SK-N-SH (cell line): ENCODE results near the gene NDUFV2. TPM values are rescaled to one million over a fixed set of nuclear protein-coding genes. Genes with fewer than 3 reads are reported as not detected.

Source experiments
- CTCF ChIA-PET: fragments of 300-600, 350-600 bp; formaldehyde crosslinking; extraction: SDS; loops from one replicate; lab custom pipeline; 2021; lab: Yijun Ruan, JAX
- POLR2A ChIA-PET: fragments of 350-600 bp; sonication (Branson Sonifier 250); formaldehyde crosslinking; extraction: SDS; loops from one replicate; lab custom pipeline; 2020; ENCODE audit warnings: antibody characterized with exemption, inconsistent platforms; lab: Yijun Ruan, JAX
- DNase-seq: peaks from one replicate; pipeline ENCODE4 v3.0.0; 2012
- H2AFZ ChIP-seq: fragments of 200-600 bp; sonication (generic); 2 replicates; pipeline ENCODE4 v1.8.1; 2016; ENCODE audit warnings: antibody characterized with exemption, mild to moderate bottlenecking, low read depth
- H3F3A ChIP-seq: fragments of 200-600 bp; sonication (generic); replicated peaks from 2 replicates; pipeline ENCODE3; 2016; ENCODE audit warnings: antibody characterized with exemption, mild to moderate bottlenecking; ENCODE audit not compliant: insufficient read depth
- H3K27ac ChIP-seq, 2 experiments: fragments of 200-500 bp in 1 of 2; fragments of 200-600 bp in 1 of 2; sonication (Bioruptor generic) in 1 of 2; sonication (generic), shearing (Covaris generic) in 1 of 2; 2 replicates each; pipeline versions ENCODE4 v1.5.1 to v1.6.1; 2014 to 2016; ENCODE audit warnings: low read depth in 2 of 2, inconsistent platforms in 1 of 2, low read length in 1 of 2, mild to moderate bottlenecking in 1 of 2, mixed read lengths in 1 of 2
- H3K27me3 ChIP-seq: fragments of 200-600 bp; sonication (generic), shearing (Covaris generic); 2 replicates; pipeline ENCODE4 v1.6.1; 2016; ENCODE audit warnings: mixed run types; ENCODE audit not compliant: insufficient read depth
- H3K36me3 ChIP-seq, 2 experiments: fragments of 200-500 bp in 1 of 2; fragments of 200-600 bp in 1 of 2; sonication (Bioruptor generic) in 1 of 2; sonication (generic) in 1 of 2; replicated peaks in 1 of 2; 2 replicates each; pipeline versions ENCODE3 to v1.5.1; 2014 to 2016; ENCODE audit warnings: low read length in 1 of 2, mild to moderate bottlenecking in 1 of 2; ENCODE audit not compliant: insufficient read depth in 2 of 2, control insufficient read depth in 1 of 2
- H3K4me1 ChIP-seq, 2 experiments: fragments of 200-500 bp in 1 of 2; fragments of 200-600 bp in 1 of 2; sonication (Bioruptor generic) in 1 of 2; sonication (generic), shearing (Covaris generic) in 1 of 2; 2 replicates each; pipeline versions ENCODE4 v1.5.1 to v1.6.1; 2014 to 2016; ENCODE audit warnings: low read depth in 1 of 2, low read length in 1 of 2, mixed run types in 1 of 2; ENCODE audit not compliant: insufficient read depth in 2 of 2, control insufficient read depth in 1 of 2
- H3K4me2 ChIP-seq: fragments of 200-600 bp; sonication (generic), shearing (Covaris generic); 2 replicates; pipeline ENCODE4 v1.6.1; 2017; ENCODE audit warnings: mixed run types
- H3K4me3 ChIP-seq, 2 experiments: fragments of 200-500 bp in 1 of 2; fragments of 200-600 bp in 1 of 2; sonication (Bioruptor generic) in 1 of 2; sonication (generic), shearing (Covaris generic) in 1 of 2; 2 replicates each; pipeline versions ENCODE4 v1.5.1 to v1.8.1; 2014 to 2016; ENCODE audit warnings: low read depth in 2 of 2, inconsistent platforms in 1 of 2, low read length in 1 of 2, mild to moderate bottlenecking in 1 of 2, mixed read lengths in 1 of 2, moderate library complexity in 1 of 2
- H3K79me2 ChIP-seq: fragments of 200-600 bp; sonication (generic); 2 replicates; pipeline ENCODE4 v1.8.1; 2017; ENCODE audit warnings: mild to moderate bottlenecking; ENCODE audit not compliant: insufficient read depth
- H3K9ac ChIP-seq: fragments of 200-600 bp; sonication (generic); 2 replicates; pipeline ENCODE4 v1.6.1; 2017; ENCODE audit warnings: mixed run types
- H3K9me2 ChIP-seq: fragments of 200-600 bp; sonication (generic); 2 replicates; pipeline ENCODE4 v1.6.1; 2017; ENCODE audit warnings: mixed run types
- H3K9me3 ChIP-seq: fragments of 200-600 bp; sonication (generic); 2 replicates; pipeline ENCODE4 v1.6.1; 2017; ENCODE audit warnings: mixed run types, mild to moderate bottlenecking, moderate library complexity
- H4K20me1 ChIP-seq: fragments of 200-600 bp; sonication (generic); 2 replicates; pipeline ENCODE4 v1.6.1; 2017; ENCODE audit warnings: mild to moderate bottlenecking, mixed run types; ENCODE audit not compliant: insufficient read depth
- CHD2 ChIP-seq: fragments of 150-350 bp; IDR thresholded peaks from 2 replicates; pipeline ENCODE4 v1.6.1; 2018; ENCODE audit warnings: low read length; ENCODE audit not compliant: partially characterized antibody
- ELF1 ChIP-seq: IDR thresholded peaks from 2 replicates; pipeline ENCODE4 v1.4.0; 2012
- EP300 ChIP-seq, 2 experiments: IDR thresholded peaks; 2 replicates each; pipeline versions ENCODE4 v1.4.0 to v1.6.1; 2012; ENCODE audit warnings: borderline replicate concordance in 1 of 2, low read depth in 1 of 2, low read length in 1 of 2
- FOSL2 ChIP-seq: IDR thresholded peaks from 2 replicates; pipeline ENCODE4 v1.4.0; 2012; ENCODE audit warnings: low read depth, mild to moderate bottlenecking, moderate library complexity, borderline replicate concordance
- FOXM1 ChIP-seq: IDR thresholded peaks from 2 replicates; pipeline ENCODE4 v1.4.0; 2012; ENCODE audit warnings: low read depth, mild to moderate bottlenecking
- GABPA ChIP-seq: IDR thresholded peaks from 2 replicates; pipeline ENCODE4 v1.4.0; 2012; ENCODE audit warnings: low read depth, mild to moderate bottlenecking
- MAX ChIP-seq: IDR thresholded peaks from 2 replicates; pipeline ENCODE4 v1.4.0; 2012; ENCODE audit warnings: low read depth
- MEF2A ChIP-seq: IDR thresholded peaks from 2 replicates; pipeline ENCODE4 v1.4.0; 2012; ENCODE audit warnings: low read depth, borderline replicate concordance
- NFIC ChIP-seq: IDR thresholded peaks from 2 replicates; pipeline ENCODE4 v1.4.0; 2012; ENCODE audit warnings: borderline replicate concordance
- NRF1 ChIP-seq: IDR thresholded peaks from 2 replicates; pipeline ENCODE4 v1.6.1; 2012; ENCODE audit warnings: low read depth, mild to moderate bottlenecking, low read length
- POLR2AphosphoS5 ChIP-seq: IDR thresholded peaks from 2 replicates; pipeline ENCODE4 v1.6.1; 2012; ENCODE audit warnings: low read depth, low read length
- RCOR1 ChIP-seq: fragments of 150-350 bp; IDR thresholded peaks from 2 replicates; pipeline ENCODE4 v1.6.1; 2017; ENCODE audit warnings: antibody characterized with exemption, low read length
- REST ChIP-seq: IDR thresholded peaks from 2 replicates; pipeline ENCODE4 v1.6.1; 2012; ENCODE audit warnings: mild to moderate bottlenecking, low read depth, low read length, moderate library complexity
- RFX5 ChIP-seq: IDR thresholded peaks from 2 replicates; pipeline ENCODE4 v1.6.1; 2012; ENCODE audit warnings: mild to moderate bottlenecking, improper control_type of control experiment, low read length
- SIN3A ChIP-seq: IDR thresholded peaks from 2 replicates; pipeline ENCODE4 v1.6.1; 2012; ENCODE audit warnings: low read depth, mild to moderate bottlenecking, low read length, moderate library complexity, borderline replicate concordance
- TAF1 ChIP-seq: IDR thresholded peaks from 2 replicates; pipeline ENCODE4 v1.6.1; 2012; ENCODE audit warnings: low read depth, mild to moderate bottlenecking, low read length, moderate library complexity, borderline replicate concordance
- TCF12 ChIP-seq: IDR thresholded peaks from 2 replicates; pipeline ENCODE4 v1.4.0; 2012
- TEAD4 ChIP-seq: IDR thresholded peaks from 2 replicates; pipeline ENCODE4 v1.4.0; 2012; ENCODE audit warnings: mild to moderate bottlenecking, borderline replicate concordance; ENCODE audit not compliant: insufficient read depth
- USF1 ChIP-seq: IDR thresholded peaks from 2 replicates; pipeline ENCODE4 v1.4.0; 2012; ENCODE audit warnings: low read depth, borderline replicate concordance
- USF2 ChIP-seq: fragments of 150-350 bp; IDR thresholded peaks from 2 replicates; pipeline ENCODE4 v1.6.1; 2017; ENCODE audit warnings: antibody characterized with exemption, low read length, low read depth, borderline replicate concordance
- YY1 ChIP-seq: IDR thresholded peaks from 2 replicates; pipeline ENCODE4 v1.4.0; 2012; ENCODE audit warnings: low read depth, mild to moderate bottlenecking
- ZBTB33 ChIP-seq: IDR thresholded peaks from 2 replicates; pipeline ENCODE4 v1.4.0; 2012; ENCODE audit warnings: low read depth, borderline replicate concordance
- WGBS: methylation state at CpG from one replicate; pipeline ENCODE4 v1.1.6; 2017; ENCODE audit warnings: low lambda C conversion rate; 5-methylcytosine and 5-hydroxymethylcytosine counted together
- polyA plus RNA-seq, 3 experiments: library from polyadenylated mRNA; depleted of rRNA; stranded (reverse); fragments of >200 nt; gene quantifications; 2 replicates each; pipeline ENCODE4 v1.2.3, GENCODE V29; 2012

The NDUFV2 gene
- polyA plus RNA-seq, 1 of the 3 experiments (the other 2 are of a cell fraction) = 101 TPM

- no peak for TF ChIP-seq USF1
- no peak for TF ChIP-seq FOXM1
Measured at GRCh38 chr18:9100796-9101195, 1.7 kb upstream of the NDUFV2 start (continued).

- H3K36me3 ChIP-seq = peaks cover 8 to 13% of the 10 kb centered on the region in 2 experiments
- ChIA-PET POLR2A (interaction anchor here (1.3 to 2.9 kb wide), 2 partner anchors 12 to 35 kb away, joined by 3 to 21 read pairs; partner anchors contain the start of gene ANKRD12), CTCF (interaction anchor here (1.4 to 2.4 kb wide), 2 partner anchors 28 to 447 kb away, joined by 3 to 13 read pairs; no protein-coding TSS in a partner anchor)
- peaks cover 13% of the 10 kb centered on the region for H3F3A ChIP-seq
- TF ChIP-seq SIN3A = no peak
- TF ChIP-seq MEF2A = no peak
- TF ChIP-seq EP300 (IDR thresholded peaks at IDR 0.05; ENCODE audit: borderline replicate concordance in 1 of 2, low read depth in 1 of 2, low read length in 1 of 2) = peak in 1 of 2 experiments; percentile 16; a peak in 1 of 4 replicates
- no peak for TF ChIP-seq RFX5
- TF ChIP-seq RCOR1 = no peak
- no peak for TF ChIP-seq USF2
- no peak for TF ChIP-seq YY1
- no peak for TF ChIP-seq ZBTB33
- TF ChIP-seq POLR2AphosphoS5 = peak; percentile 66
- TF ChIP-seq NFIC = no peak
- no peak for TF ChIP-seq TCF12
- no peak for TF ChIP-seq MAX
- TF ChIP-seq FOSL2 = no peak
- peak; percentile 59 for TF ChIP-seq ELF1
- no peak for TF ChIP-seq USF1
- TF ChIP-seq REST = 0 out of 2 replicates have a peak, but pooled peaks have one; percentile 17
- no peak for TF ChIP-seq NRF1
- no peak for TF ChIP-seq CHD2
- no peak for TF ChIP-seq TEAD4
- peak; percentile 73 for TF ChIP-seq GABPA
- TF ChIP-seq TAF1 = no peak
- peak overlapping the region; percentile 70 to 84 for H3K4me3 ChIP-seq
- peaks cover 6 to 21% of the 10 kb centered on the region in 2 experiments; a peak in 2 of 4 replicates for H3K4me1 ChIP-seq
- H3K27ac ChIP-seq = peak overlapping the region; percentile 88 to 93
- H4K20me1 ChIP-seq = peaks cover 35% of the 10 kb centered on the region
- peak; percentile 66 for DNase-seq
- no peaks in the 10 kb centered on the region for H3K27me3 ChIP-seq
- WGBS = under 1% methylated on average over 17 of the region's 17 CpGs
- H3K9me3 ChIP-seq = no peaks in the 10 kb centered on the region
- peak overlapping the region; percentile 87 for H3K4me2 ChIP-seq
- no peaks in the 10 kb centered on the region for H3K9me2 ChIP-seq
- H2AFZ ChIP-seq = peak overlapping the region; percentile 88
- H3K79me2 ChIP-seq = peaks cover 44% of the 10 kb centered on the region
- peak overlapping the region; percentile 91 for H3K9ac ChIP-seq
Measured at GRCh38 chr18:9101730-9102507, 580 bp upstream of the NDUFV2 start.
